Right lobe of liver (tissue), 6 donors: ENCODE measurements around the gene COL7A1. TPM values are rescaled to one million over a fixed set of nuclear protein-coding genes. Genes with fewer than 3 reads are reported as not detected.
A peak's percentile ranks its signal among the peaks of the same experiment; 100 is the strongest.

Experiments
- ATAC-seq, 4 donors: fragments of 200-7000 bp; cut with Tn5 transposase; one replicate each; pipeline ENCODE4 v1.9.1; 2020; ENCODE audit warnings: mild to moderate bottlenecking in 4 of 4, moderate library complexity in 4 of 4
- DNase-seq, 3 donors: peaks; one replicate each; pipeline ENCODE4 v3.0.0-alpha.2; 2020
- H3K27ac ChIP-seq, 3 donors: fragments of 200-600 bp; one replicate each; pipeline ENCODE4 v1.8.0; 2022
- H3K27me3 ChIP-seq, 2 donors: fragments of 200-600 bp; one replicate each; pipeline ENCODE4 v1.8.0; 2022
- H3K36me3 ChIP-seq, 4 donors: fragments of 200-600 bp; sonication (generic) in 1 of 4; one replicate each; pipeline versions ENCODE4 v1.5.1 to v1.8.0; 2017 to 2022; ENCODE audit warnings: control low read depth in 1 of 4
- H3K4me1 ChIP-seq, 4 donors: fragments of 200-600 bp; sonication (generic) in 1 of 4; one replicate each; pipeline versions ENCODE4 v1.5.1 to v1.8.0; 2017 to 2022; ENCODE audit warnings: control low read depth in 1 of 4
- H3K4me3 ChIP-seq, 3 donors: fragments of 200-600 bp; one replicate each; pipeline ENCODE4 v1.8.0; 2022
- H3K9me3 ChIP-seq, 4 donors: fragments of 200-600 bp; sonication (generic) in 1 of 4; one replicate each; pipeline versions ENCODE4 v1.5.1 to v1.8.0; 2017 to 2022; ENCODE audit warnings: control low read depth in 1 of 4
- CTCF ChIP-seq, 4 donors: fragments of 200-600 bp in 3 of 4; fragments of 450-650 bp in 1 of 4; IDR thresholded peaks; one replicate each; pipeline versions ENCODE4 v1.5.1 to v1.8.0; 2016 to 2022; ENCODE audit warnings: antibody characterized with exemption in 4 of 4, mild to moderate bottlenecking in 2 of 4
- POLR2A ChIP-seq: fragments of 450-650 bp; IDR thresholded peaks from one replicate; pipeline ENCODE4 v1.6.1; 2017; ENCODE audit warnings: antibody characterized with exemption, mild to moderate bottlenecking
- WGBS: methylation state at CpG from one replicate; pipeline ENCODE4 v1.1.6; 2018; ENCODE audit warnings: low coverage, low lambda C conversion rate; ENCODE audit not compliant: insufficient coverage; ENCODE audit errors: missing lambda C conversion rate; 5-methylcytosine and 5-hydroxymethylcytosine counted together
- intact Hi-C, 2 donors: fragments of 100-400 bp; cut with DNase I; formaldehyde crosslinking; loops; one replicate each; pipeline versions ENCODE4 v1.11.2 to v1.14.1; 2022
- total RNA-seq, 6 experiments: library from RNA; depleted of rRNA in 2 of 6; stranded (reverse); fragments of >200 nt in 2 of 6; fragmentation: NEBNext Ultra II Directional in 3 of 6; extraction: Animal tissue kit (Norgen Biotek cat#: 25700) in 3 of 6; gene quantifications; one replicate each; pipeline versions ENCODE4 v1.1.0 to v1.2.4, GENCODE V29; 2016 to 2023
- donor health status: DM: no; HTN: yes; CAD: no.
- donor health status: DM: no; HTN: no; CAD: no.
- donor health status: DM: no; HTN: no; CAD: no.
- donor health status: DM: no; HTN: yes; CAD: no.
- donor health status: DM: no; HTN: yes; CAD: no.

The COL7A1 gene
- total RNA-seq, 6 experiments from 2014 or later, result 0.31 to 1.7 (median 1.1) TPM

DNA sequence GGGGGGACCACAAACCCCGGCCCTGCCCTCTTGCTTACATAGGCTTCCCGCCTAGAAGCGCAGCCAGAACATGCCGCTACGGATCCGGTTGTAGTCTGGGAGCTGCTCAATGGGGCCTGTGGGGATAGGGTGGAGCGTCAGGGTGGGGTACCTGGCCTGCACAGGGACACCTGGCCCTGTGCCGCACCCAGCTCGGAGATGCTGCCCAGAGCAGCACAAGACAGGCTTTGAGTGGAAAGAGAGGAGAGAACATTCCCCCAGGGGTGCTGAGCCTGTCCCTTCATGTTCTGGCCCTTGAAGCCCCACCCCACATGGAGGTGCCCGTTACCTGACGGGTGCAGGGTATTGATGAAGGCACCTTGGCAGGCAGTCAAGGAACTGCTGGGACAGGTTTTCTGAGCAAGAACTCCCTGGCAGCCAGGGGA is 4.0 kb upstream of the COL7A1 start:
- Histone ChIP-seq H3K27me3 (no peaks in the 10 kb centered on the region), H3K4me3 (no peak overlapping the region), H3K27ac (no peak overlapping the region), H3K36me3 (peaks cover 0 to 58% (median 35%) of the 10 kb centered on the region in 4 donors), H3K9me3 (no peaks in the 10 kb centered on the region), H3K4me1 (no peaks in the 10 kb centered on the region)
- DNase-seq (peak in 1 of 3 donors; percentile 37), ATAC-seq (no peak)
- 100% methylated on average over 1 of the region's 11 CpGs for WGBS
- no peak for TF ChIP-seq POLR2A
- TF ChIP-seq CTCF (IDR thresholded peaks at IDR 0.05), result no peak
- intact Hi-C loops, result no loop called here

GRCh38 chr3:48598323-48599076 is 3.4 kb upstream of the COL7A1 start:
- peaks cover 0 to 52% (median 31%) of the 10 kb centered on the region in 4 donors for H3K36me3 ChIP-seq
- no peak for DNase-seq
- intact Hi-C loops, result no loop called here
- no peak for TF ChIP-seq POLR2A
- H3K27me3 ChIP-seq, result no peaks in the 10 kb centered on the region
- peak in 1 of 4 donors; percentile 8 for ATAC-seq
- H3K4me1 ChIP-seq, result no peaks in the 10 kb centered on the region
- WGBS, result 79% methylated on average over 2 of the region's 5 CpGs
- no peak overlapping the region for H3K27ac ChIP-seq
- no peaks in the 10 kb centered on the region for H3K9me3 ChIP-seq
- H3K4me3 ChIP-seq, result no peak overlapping the region

GRCh38 chr3:48597408-48597800 is 2.3 kb upstream of the COL7A1 start:
- Histone ChIP-seq H3K9me3 (no peaks in the 10 kb centered on the region), H3K4me3 (no peak overlapping the region), H3K27ac (no peak overlapping the region), H3K36me3 (peaks cover 0 to 41% (median 22%) of the 10 kb centered on the region in 4 donors), H3K4me1 (no peaks in the 10 kb centered on the region), H3K27me3 (no peaks in the 10 kb centered on the region)
- peak in 1 of 4 donors; percentile 5 for ATAC-seq
- 38% methylated on average over 2 of the region's 6 CpGs for WGBS
- intact Hi-C loops, result no loop called here
- TF ChIP-seq CTCF (IDR thresholded peaks at IDR 0.05) (no peak), POLR2A (no peak)
- no peak for DNase-seq

DNA sequence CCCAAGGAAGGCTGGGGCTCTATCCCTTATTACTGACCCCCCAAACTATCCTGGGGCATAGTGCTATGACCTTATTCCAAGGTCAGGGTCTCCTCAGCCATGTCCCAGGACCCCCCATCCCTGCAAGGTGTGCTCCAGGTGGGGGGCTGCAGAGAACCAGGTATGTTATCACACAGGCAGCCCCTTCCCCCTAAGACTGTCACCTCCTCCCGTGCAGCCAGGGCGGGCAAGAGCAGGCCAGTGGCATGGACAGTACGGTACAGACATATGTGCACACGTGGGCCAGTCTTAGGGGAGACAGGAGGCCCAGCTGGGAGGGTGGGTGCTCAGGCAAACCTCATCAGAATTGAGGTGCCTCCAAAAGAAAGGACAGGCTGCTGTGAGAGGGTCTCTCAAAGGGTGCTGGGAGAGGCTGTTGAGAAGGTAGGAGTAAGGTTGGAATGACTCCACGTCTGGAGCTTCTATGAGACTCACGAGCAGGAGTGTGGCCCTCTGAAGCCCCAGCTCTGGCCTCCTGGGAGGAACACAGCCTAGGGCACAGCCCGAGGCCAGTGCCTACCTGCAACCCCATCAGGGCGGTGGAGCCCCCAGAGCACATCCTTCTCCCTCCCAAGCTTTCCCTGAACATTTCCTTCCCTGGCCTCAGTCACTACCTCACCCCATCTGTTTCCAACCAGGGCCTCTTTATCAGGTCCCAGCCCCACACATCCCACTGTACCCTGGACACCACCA is 1.7 kb upstream of the COL7A1 start:
- no peak overlapping the region for H3K27ac ChIP-seq
- no peak for TF ChIP-seq POLR2A
- TF ChIP-seq CTCF (IDR thresholded peaks at IDR 0.05), result no peak
- no peaks in the 10 kb centered on the region for H3K9me3 ChIP-seq
- WGBS, result no CpG with 5 or more reads among the region's 8 CpGs
- H3K4me1 ChIP-seq, result no peaks in the 10 kb centered on the region
- no peak overlapping the region for H3K4me3 ChIP-seq
- intact Hi-C loops, result no loop called here
- H3K27me3 ChIP-seq, result no peaks in the 10 kb centered on the region
- peak in 2 of 4 donors; percentile 13 to 15 for ATAC-seq
- no peak for DNase-seq
- H3K36me3 ChIP-seq, result peaks cover 0 to 35% (median 21%) of the 10 kb centered on the region in 4 donors

GRCh38 chr3:48596157-48596556 is 1.0 kb upstream of the COL7A1 start:
- intact Hi-C loops, result no loop called here
- no peak overlapping the region for H3K27ac ChIP-seq
- peaks cover 0 to 28% (median 17%) of the 10 kb centered on the region in 4 donors for H3K36me3 ChIP-seq
- TF ChIP-seq CTCF (IDR thresholded peaks at IDR 0.05) (no peak), POLR2A (no peak)
- no peaks in the 10 kb centered on the region for H3K27me3 ChIP-seq
- no peaks in the 10 kb centered on the region for H3K4me1 ChIP-seq
- DNase-seq, result no peak
- no peaks in the 10 kb centered on the region for H3K9me3 ChIP-seq
- no peak for ATAC-seq
- WGBS, result 85% methylated on average over 5 of the region's 5 CpGs
- no peak overlapping the region for H3K4me3 ChIP-seq
